ENCODE measurements around the gene ARHGAP40. TPM values are rescaled to one million over a fixed set of nuclear protein-coding genes. Genes with fewer than 3 reads are reported as not detected.

The ARHGAP40 gene
- total RNA-seq, 1 donor from 2014 or later = not detected

DNA sequence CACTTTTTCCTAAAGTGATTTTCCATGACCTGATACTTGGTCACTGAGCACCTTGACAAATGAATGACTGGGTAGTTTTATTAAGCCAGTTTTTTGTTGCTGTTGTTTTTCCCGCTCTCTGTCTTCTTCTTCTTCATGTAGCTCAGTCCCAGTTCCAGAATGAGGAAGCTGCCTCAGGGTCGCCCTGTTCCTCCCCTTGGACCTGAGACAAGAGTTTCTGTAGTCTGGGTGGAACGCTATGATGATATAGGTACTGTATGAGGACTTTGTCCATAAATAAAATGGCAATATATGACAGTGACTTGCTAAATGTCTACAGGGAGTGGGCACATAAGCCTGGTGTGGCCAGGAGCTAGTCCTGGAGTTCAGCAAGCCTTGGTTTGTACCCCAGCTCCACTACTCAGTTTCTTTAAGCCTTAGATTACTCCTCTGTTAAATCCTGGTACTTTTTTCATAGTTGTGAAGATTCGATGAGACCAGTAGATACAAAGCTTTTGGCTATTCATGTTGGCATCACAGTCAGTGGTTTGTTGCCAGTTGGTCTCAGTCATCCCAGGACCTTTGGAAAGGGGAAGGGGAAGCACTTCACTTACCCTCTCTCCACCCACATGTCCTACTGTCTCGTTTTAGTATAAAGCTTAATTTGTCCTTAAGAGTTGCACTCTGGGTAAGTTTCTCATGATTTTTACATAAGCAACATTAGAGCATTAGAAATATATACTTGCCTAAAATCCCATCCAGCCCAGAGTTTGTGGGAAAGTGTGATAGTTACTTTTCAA, 31.7 kb upstream of the ARHGAP40 start:
- no peaks in the 10 kb centered on the region for H3K4me1 Mint-ChIP-seq (ENCODE audit: unreplicated experiment)
- TF ChIP-seq, protein P1, sequence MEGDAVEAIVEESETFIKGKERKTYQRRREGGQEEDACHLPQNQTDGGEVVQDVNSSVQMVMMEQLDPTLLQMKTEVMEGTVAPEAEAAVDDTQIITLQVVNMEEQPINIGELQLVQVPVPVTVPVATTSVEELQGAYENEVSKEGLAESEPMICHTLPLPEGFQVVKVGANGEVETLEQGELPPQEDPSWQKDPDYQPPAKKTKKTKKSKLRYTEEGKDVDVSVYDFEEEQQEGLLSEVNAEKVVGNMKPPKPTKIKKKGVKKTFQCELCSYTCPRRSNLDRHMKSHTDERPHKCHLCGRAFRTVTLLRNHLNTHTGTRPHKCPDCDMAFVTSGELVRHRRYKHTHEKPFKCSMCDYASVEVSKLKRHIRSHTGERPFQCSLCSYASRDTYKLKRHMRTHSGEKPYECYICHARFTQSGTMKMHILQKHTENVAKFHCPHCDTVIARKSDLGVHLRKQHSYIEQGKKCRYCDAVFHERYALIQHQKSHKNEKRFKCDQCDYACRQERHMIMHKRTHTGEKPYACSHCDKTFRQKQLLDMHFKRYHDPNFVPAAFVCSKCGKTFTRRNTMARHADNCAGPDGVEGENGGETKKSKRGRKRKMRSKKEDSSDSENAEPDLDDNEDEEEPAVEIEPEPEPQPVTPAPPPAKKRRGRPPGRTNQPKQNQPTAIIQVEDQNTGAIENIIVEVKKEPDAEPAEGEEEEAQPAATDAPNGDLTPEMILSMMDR (IDR thresholded peaks at IDR 0.05) = no peak
- H3K27ac Mint-ChIP-seq (ENCODE audit: unreplicated experiment) = no peak overlapping the region
- no peak overlapping the region for H3K4me3 Mint-ChIP-seq (ENCODE audit: unreplicated experiment)
- peaks cover 50% of the 10 kb centered on the region for H3K36me3 Mint-ChIP-seq (ENCODE audit: unreplicated experiment)
- DNase-seq (ENCODE audit: extremely low spot score, unreplicated experiment) = no peak
- no peaks in the 10 kb centered on the region for H3K9me3 Mint-ChIP-seq (ENCODE audit: unreplicated experiment)
- H3K27me3 Mint-ChIP-seq (ENCODE audit: unreplicated experiment) = no peaks in the 10 kb centered on the region

- DNase-seq (ENCODE audit: extremely low spot score, unreplicated experiment) = no peak
- Mint-ChIP-seq H3K27ac (ENCODE audit: unreplicated experiment) (no peak overlapping the region), H3K27me3 (ENCODE audit: unreplicated experiment) (no peaks in the 10 kb centered on the region), H3K9me3 (ENCODE audit: unreplicated experiment) (no peaks in the 10 kb centered on the region), H3K4me3 (ENCODE audit: unreplicated experiment) (no peak overlapping the region), H3K4me1 (ENCODE audit: unreplicated experiment) (no peaks in the 10 kb centered on the region), H3K36me3 (ENCODE audit: unreplicated experiment) (peaks cover 51% of the 10 kb centered on the region)
- TF ChIP-seq, protein P1 (IDR thresholded peaks at IDR 0.05) = no peak
Measured at GRCh38 chr20:38573413-38573812, 28.2 kb upstream of the ARHGAP40 start.

GRCh38 chr20:38579219-38579910, 22.2 kb upstream of the ARHGAP40 start:
- no peak overlapping the region for H3K27ac Mint-ChIP-seq (ENCODE audit: unreplicated experiment)
- no peak overlapping the region for H3K4me3 Mint-ChIP-seq (ENCODE audit: unreplicated experiment)
- peaks cover 27% of the 10 kb centered on the region for H3K36me3 Mint-ChIP-seq (ENCODE audit: unreplicated experiment)
- H3K4me1 Mint-ChIP-seq (ENCODE audit: unreplicated experiment) = no peaks in the 10 kb centered on the region
- H3K27me3 Mint-ChIP-seq (ENCODE audit: unreplicated experiment) = peaks cover 3% of the 10 kb centered on the region
- no peaks in the 10 kb centered on the region for H3K9me3 Mint-ChIP-seq (ENCODE audit: unreplicated experiment)
- TF ChIP-seq, protein P1 (IDR thresholded peaks at IDR 0.05) = no peak
- no peak for DNase-seq (ENCODE audit: extremely low spot score, unreplicated experiment)

DNA sequence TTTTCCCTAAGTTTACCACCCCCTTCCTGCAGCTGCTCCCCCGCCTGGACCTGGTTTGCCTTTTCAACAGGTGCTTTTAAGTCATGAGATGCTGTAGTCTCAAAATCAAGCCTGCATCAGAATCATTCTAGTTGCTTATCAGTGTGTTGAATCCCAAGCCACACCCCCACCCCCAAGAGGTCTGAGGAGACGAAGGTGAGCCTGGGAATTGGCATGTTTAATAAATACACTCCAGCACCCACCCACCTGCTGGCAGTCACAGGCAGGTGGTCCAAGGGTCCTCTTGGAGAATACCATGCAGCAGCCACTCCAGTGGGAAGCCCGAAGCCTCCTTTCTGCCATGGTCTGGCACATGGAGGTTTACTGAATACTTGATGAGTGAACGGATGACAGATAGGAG, 21.7 kb upstream of the ARHGAP40 start:
- TF ChIP-seq, protein P1 (IDR thresholded peaks at IDR 0.05) = no peak
- H3K4me1 Mint-ChIP-seq (ENCODE audit: unreplicated experiment) = no peaks in the 10 kb centered on the region
- no peak overlapping the region for H3K4me3 Mint-ChIP-seq (ENCODE audit: unreplicated experiment)
- no peaks in the 10 kb centered on the region for H3K9me3 Mint-ChIP-seq (ENCODE audit: unreplicated experiment)
- no peak overlapping the region for H3K27ac Mint-ChIP-seq (ENCODE audit: unreplicated experiment)
- H3K27me3 Mint-ChIP-seq (ENCODE audit: unreplicated experiment) = peaks cover 5% of the 10 kb centered on the region
- peaks cover 22% of the 10 kb centered on the region for H3K36me3 Mint-ChIP-seq (ENCODE audit: unreplicated experiment)
- no peak for DNase-seq (ENCODE audit: extremely low spot score, unreplicated experiment)

- Mint-ChIP-seq H3K4me3 (ENCODE audit: unreplicated experiment) (no peak within 1 kb of the TSS), H3K9me3 (ENCODE audit: unreplicated experiment) (no peaks in the 10 kb centered on the region), H3K27me3 (ENCODE audit: unreplicated experiment) (peaks cover 5% of the 10 kb centered on the region), H3K4me1 (ENCODE audit: unreplicated experiment) (no peaks in the 10 kb centered on the region), H3K27ac (ENCODE audit: unreplicated experiment) (no peak within 1 kb of the TSS), H3K36me3 (ENCODE audit: unreplicated experiment) (peaks cover 15% of the 10 kb centered on the region)
- TF ChIP-seq, protein P1 (IDR thresholded peaks at IDR 0.05) = no peak
- DNase-seq (ENCODE audit: extremely low spot score, unreplicated experiment) = no peak
Measured at GRCh38 chr20:38581013-38581412, 20.6 kb upstream of the ARHGAP40 start, which contains the start of gene ADIG. Gene ADIG (plus strand): TSS chr20:38581197. CDS start chr20:38581251, 54 bp downstream.

Measured in osteocyte (in vitro differentiated cells).